ENCODE measurements around the gene CELSR1.

GRCh38 chr22:46376908-46377524 is 160.4 kb downstream of the CELSR1 start:
- TF ChIP-seq CTCF (IDR thresholded peaks at IDR 0.05) (no peak), POLR2A (IDR thresholded peaks at IDR 0.05) (no peak)
